AG20443 (cell line): Measurements from ENCODE around the gene KLHL17.
"Not testable (repeated sequence)": the region's sequence is repeated elsewhere in the genome, so short reads cannot be mapped to it uniquely, and the experiment has no call there.

Experiments
- DNase-seq: peaks from one replicate; pipeline ENCODE4 v3.0.0; 2012; ENCODE audit warnings: low spot score, mixed read lengths

The KLHL17 gene

DNA sequence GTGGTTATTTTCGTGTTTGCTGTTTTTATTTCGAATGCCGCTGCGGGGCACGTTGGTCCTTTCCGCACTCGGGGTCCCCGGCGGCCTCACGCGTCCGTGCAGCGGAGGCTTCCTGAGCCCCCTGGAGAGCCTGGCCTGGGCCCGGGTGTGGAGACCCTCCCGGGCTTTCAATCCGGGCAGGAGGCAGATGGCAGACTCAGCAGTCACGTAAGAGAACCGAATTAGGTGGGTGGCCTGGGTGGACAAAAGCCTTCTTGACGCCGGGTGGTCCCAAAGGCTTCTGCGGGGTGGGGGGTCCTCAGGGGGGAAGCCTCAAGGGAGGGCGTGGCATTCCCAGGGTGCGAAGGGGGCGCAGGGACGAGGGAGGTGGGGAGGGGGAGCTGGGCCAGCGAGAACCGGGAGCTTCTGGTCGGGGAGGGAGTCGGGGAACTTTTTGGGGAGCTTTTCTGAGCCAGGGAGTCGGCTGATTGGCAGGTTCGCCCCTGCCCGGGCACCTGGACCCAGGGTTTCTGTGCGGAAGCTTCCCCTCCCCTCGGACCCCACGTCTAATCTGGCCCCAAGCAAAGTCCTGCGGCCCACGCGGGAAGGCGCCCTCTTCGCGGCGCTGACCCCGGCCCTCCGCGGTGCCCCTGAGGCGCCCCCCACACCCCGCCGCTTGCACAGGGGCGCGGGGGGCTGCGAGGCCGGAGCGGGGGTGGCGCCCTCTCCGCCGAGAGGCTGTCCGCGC, 40.8 kb downstream of the KLHL17 start:
- DNase-seq, result no peak

DNA sequence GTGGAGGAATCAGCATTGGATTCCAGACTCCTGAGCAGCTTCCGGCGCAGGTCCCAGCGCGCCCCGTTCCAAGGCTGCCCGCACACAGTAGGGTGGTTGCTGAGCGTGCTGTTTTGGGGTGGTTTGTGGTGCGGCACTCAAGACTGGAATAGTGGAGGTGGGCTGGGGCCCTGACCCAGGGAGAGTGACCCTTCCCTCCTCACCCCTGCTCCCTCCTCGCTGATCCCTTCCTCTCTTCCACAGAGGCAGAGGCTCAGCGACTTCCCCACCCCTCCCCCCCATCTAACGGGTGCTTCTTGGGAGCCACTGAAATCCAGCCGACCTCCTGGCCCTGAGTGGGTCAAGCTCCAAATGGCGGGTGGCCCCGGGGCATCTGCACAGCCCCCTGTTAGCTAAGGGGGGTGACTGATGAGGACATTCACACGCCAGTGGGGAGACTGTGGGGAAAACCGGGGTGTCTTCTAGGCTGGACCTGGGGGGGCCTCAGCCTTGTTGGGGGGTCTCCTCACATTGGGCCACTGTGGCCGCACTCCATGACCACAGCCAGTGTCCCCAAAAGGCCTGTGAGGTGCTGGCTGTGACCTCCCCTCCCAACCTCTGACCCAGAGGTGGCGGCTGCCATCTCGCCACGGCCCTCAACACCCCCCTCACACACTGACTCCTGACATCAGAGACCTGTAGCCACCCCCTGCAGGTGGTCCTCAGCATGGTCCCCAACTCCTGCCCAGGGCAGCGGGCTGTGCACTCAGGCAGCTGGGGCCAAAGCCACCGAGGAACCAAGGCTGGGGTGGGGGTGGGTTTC, 43.4 kb downstream of the KLHL17 start:
- no peak for DNase-seq

DNA sequence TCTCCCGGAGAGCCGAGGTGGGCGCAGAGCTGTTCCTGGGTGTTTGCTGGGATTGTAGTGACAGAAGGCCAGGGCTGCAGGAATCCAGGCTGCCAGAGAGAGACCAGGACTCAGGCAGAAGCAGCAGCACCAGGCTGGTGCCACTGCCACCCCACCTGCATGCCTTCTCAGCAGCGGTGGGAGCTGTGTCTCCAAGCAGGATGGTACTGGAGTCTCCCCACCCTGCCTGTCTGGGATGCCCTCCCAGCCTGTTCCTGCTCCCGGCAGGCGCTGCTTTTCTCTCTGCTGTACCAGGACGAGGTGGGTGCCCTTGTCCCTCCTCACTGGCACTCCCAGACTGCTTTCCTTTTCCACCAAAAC, 44.0 kb downstream of the KLHL17 start:
- DNase-seq, result no peak

- peak; percentile 34 for DNase-seq
These were observed 44.7 kb downstream of the KLHL17 start for GRCh38 chr1:1004780-1005697.

DNA sequence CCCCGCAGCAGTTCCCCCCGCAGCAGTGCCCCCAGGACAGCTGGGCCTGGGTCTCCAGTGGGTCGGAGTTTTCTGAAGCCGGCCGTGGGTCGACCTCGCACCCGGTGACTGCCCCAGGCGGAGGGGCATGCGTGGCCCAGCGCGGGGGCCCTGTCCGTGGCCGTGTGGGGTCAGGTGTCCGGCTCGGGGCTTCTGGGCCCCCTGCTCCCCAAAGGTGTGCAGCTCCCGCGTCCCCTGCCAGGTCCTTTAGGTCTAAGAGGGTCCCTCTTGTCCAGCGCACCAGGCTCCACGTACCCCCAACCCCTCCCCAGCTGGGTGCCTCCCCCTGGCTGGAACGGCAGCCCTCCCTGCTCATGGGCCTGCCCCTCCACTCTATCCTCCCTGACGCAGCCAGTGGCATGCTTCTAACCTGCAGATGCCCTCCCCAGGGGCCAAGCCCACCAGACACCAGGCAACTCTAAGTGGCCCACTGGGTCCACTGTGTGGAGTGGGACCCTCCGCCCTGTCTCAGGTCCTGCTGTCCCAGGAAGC, 45.5 kb downstream of the KLHL17 start:
- DNase-seq, result no peak

GRCh38 chr1:1006305-1007159, 46.1 kb downstream of the KLHL17 start:
- DNase-seq, result no peak

- not testable (repeated sequence) for DNase-seq
These were observed 49.7 kb downstream of the KLHL17 start for GRCh38 chr1:1010131-1010530.

GRCh38 chr1:1011396-1011949, 51.1 kb downstream of the KLHL17 start:
- DNase-seq, result no peak

DNA sequence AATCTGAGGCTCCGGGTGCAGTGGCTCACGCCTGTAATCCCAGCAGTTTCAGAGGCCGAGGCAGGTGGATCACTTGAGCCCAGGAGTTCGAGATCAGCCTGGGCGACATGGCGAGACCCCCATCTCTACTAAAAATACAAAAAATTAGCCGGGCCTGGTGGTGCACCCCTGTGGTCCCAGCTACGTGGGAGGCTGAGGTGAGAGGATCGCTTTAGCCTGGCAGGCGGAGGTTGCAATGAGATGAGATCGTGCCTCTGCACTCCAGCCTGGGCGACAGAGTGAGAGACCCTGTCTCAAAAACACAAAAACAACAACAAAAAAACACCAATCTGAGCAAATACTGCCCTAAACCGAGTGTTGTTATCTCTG, 52.3 kb downstream of the KLHL17 start:
- not testable (repeated sequence) for DNase-seq

DNA sequence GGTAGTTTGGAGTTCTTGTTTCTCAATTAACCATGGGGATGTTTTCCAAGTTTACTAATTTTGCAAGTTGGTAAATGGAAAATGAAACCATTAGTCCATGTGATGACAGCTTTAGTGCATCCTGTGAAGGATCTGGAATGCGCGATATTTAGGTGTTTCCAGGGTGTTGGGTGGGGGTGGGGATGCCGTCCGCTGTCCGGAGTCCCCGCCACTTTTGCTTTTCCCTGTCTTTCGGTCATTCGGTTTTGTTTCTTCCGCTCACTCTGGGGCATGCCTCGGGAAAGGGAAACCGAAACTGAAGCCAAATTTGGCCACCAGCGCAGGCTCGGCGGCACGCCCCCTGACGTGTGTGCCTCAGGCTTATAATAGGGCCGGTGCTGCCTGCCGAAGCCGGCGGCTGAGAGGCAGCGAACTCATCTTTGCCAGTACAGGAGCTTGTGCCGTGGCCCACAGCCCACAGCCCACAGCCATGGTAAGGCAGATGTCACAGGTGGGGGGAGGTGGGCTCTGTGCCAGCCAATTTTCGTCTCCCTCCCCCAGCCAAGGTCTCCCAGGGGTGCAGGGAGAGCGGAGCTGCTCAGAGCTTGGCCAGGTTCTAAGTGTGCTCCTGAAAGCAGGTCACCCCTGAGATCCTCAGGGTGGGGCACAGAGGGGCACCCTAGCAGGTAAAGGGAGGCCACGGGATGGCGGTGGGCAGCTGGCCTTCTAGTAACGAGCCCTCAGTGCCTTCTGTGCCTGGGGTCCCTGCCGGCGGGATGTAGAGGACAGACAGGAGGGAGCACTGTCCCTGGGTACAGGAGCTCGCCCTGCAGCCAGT, 52.9 kb downstream of the KLHL17 start, which contains the start of gene ISG15:
ISG15 (plus strand) TSS at position 393 of the 817 bp plus-strand sequence; CDS start at position 470, 77 bp downstream.
- DNase-seq, result peak; percentile 85

- peak; percentile 34 for DNase-seq
These were observed 53.7 kb downstream of the KLHL17 start for GRCh38 chr1:1013922-1014648.

GRCh38 chr1:1014799-1015681, 54.7 kb downstream of the KLHL17 start:
- no peak for DNase-seq
